HG03342 (cell line): ENCODE data around the gene GOLPH3.
A peak's percentile ranks its signal among the peaks of the same experiment; 100 is the strongest.

Experiments
- ATAC-seq: cut with Tn5 transposase; IDR thresholded peaks from one replicate; pipeline ENCODE4 v1.9.1; 2021; ENCODE audit warnings: mild to moderate bottlenecking, moderate library complexity; ENCODE audit not compliant: unreplicated experiment

GOLPH3 gene

GRCh38 chr5:32076699-32077695, 97.1 kb downstream of the GOLPH3 start:
- peak; percentile 51 for ATAC-seq
